Astrocyte (in vitro differentiated cells and primary cell): ENCODE measurements around the gene RAPGEF5. TPM values are rescaled to one million over a fixed set of nuclear protein-coding genes. Genes with fewer than 3 reads are reported as not detected.

Experiments
- DNase-seq: peaks from one replicate; pipeline ENCODE4 v3.0.0-alpha.2; 2010; ENCODE audit warnings: low read depth
- FAIRE-seq: peaks from 2 replicates; lab custom pipeline; 2011; peaks lifted over from hg19 to GRCh38; lab: Jason Lieb, UNC
- H2AFZ ChIP-seq: 2 replicates; pipeline ENCODE4 v1.6.0; 2012; ENCODE audit warnings: low read depth, low read length, inconsistent platforms
- H3K27ac ChIP-seq: 2 replicates; pipeline ENCODE4 v1.5.1; 2011; ENCODE audit warnings: low read depth, low read length, inconsistent platforms
- H3K27me3 ChIP-seq: 2 replicates; pipeline ENCODE4 v1.6.0; 2011; ENCODE audit warnings: low read length, inconsistent platforms; ENCODE audit not compliant: insufficient read depth
- H3K36me3 ChIP-seq: 2 replicates; pipeline ENCODE4 v1.5.1; 2011; ENCODE audit warnings: low read length, inconsistent platforms; ENCODE audit not compliant: insufficient read depth
- H3K4me1 ChIP-seq: 2 replicates; pipeline ENCODE4 v1.5.1; 2011; ENCODE audit warnings: low read length, inconsistent platforms; ENCODE audit not compliant: insufficient read depth
- H3K4me2 ChIP-seq: 2 replicates; pipeline ENCODE4 v1.6.0; 2012; ENCODE audit warnings: low read length, inconsistent platforms
- H3K4me3 ChIP-seq: 2 replicates; pipeline ENCODE4 v1.5.1; 2011; ENCODE audit warnings: low read depth, mild to moderate bottlenecking, low read length, inconsistent platforms; ENCODE audit not compliant: insufficient read depth
- H3K79me2 ChIP-seq: 2 replicates; pipeline ENCODE4 v1.6.0; 2012; ENCODE audit warnings: mild to moderate bottlenecking, low read length, inconsistent platforms; ENCODE audit not compliant: insufficient read depth
- H3K9ac ChIP-seq: 2 replicates; pipeline ENCODE4 v1.6.0; 2012; ENCODE audit warnings: mild to moderate bottlenecking, low read length, inconsistent platforms
- H3K9me3 ChIP-seq: 2 replicates; pipeline ENCODE4 v1.5.1; 2012; ENCODE audit warnings: low read depth, mild to moderate bottlenecking, low read length, inconsistent platforms; ENCODE audit not compliant: insufficient read depth
- H4K20me1 ChIP-seq: 2 replicates; pipeline ENCODE4 v1.6.0; 2012; ENCODE audit warnings: low read length, inconsistent platforms; ENCODE audit not compliant: insufficient read depth
- H3K27ac Mint-ChIP-seq: one replicate; pipeline ENCODE4 v1.8.0; 2021; ENCODE audit warnings: mild to moderate bottlenecking, mixed read lengths; ENCODE audit not compliant: unreplicated experiment
- H3K27me3 Mint-ChIP-seq: one replicate; pipeline ENCODE4 v1.8.0; 2021; ENCODE audit warnings: low read depth, mixed read lengths; ENCODE audit not compliant: unreplicated experiment
- H3K36me3 Mint-ChIP-seq: one replicate; pipeline ENCODE4 v1.8.0; 2021; ENCODE audit warnings: low read depth, mixed read lengths; ENCODE audit not compliant: unreplicated experiment
- H3K4me1 Mint-ChIP-seq: one replicate; pipeline ENCODE4 v1.8.0; 2021; ENCODE audit warnings: low read depth, mixed read lengths; ENCODE audit not compliant: unreplicated experiment
- H3K4me3 Mint-ChIP-seq: one replicate; pipeline ENCODE4 v1.8.0; 2021; ENCODE audit warnings: mild to moderate bottlenecking, moderate library complexity, mixed read lengths; ENCODE audit not compliant: unreplicated experiment
- H3K9me3 Mint-ChIP-seq: one replicate; pipeline ENCODE4 v1.8.0; 2021; ENCODE audit warnings: mild to moderate bottlenecking, mixed read lengths; ENCODE audit not compliant: unreplicated experiment
- EZH2 ChIP-seq: IDR thresholded peaks from 2 replicates; pipeline ENCODE4 v1.6.1; 2012; ENCODE audit warnings: mild to moderate bottlenecking, low read length, inconsistent platforms; ENCODE audit not compliant: insufficient read depth
- total RNA-seq: library from RNA; stranded (reverse); gene quantifications from 2 replicates; pipeline ENCODE4 v1.2.1, GENCODE V29; 2021
- TF ChIP-seq, protein P1 (sequence below): IDR thresholded peaks from 2 replicates; pipeline ENCODE4 v1.5.1; 2011; ENCODE audit warnings: low read depth, mild to moderate bottlenecking, inconsistent platforms, low read length, moderate library complexity; ENCODE audit not compliant: insufficient read depth

The RAPGEF5 gene
- total RNA-seq, 1 donor from 2014 or later: 1.0 TPM

DNA sequence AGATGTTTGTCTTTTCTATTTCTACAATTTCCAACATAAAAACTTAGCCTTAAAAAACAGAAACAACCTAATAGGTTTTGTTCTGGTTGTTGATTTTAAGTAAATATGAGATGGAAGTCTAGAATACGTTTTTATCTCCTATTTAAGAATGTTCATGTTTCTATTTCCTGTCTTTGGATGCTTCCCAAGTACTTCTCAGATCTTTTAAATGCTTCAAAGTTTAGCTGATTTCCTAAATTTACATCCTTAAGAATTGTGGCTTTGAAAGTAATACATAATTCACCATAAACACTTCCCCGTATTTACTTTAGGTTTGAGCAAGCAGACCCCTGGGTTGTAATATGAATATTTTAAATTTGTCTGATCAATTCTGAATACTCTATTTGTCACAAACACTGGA, 70.5 kb downstream of the RAPGEF5 start:
- no peak overlapping the region for H3K27ac ChIP-seq
- Mint-ChIP-seq H3K27ac (no peak overlapping the region), H3K4me1 (no peaks in the 10 kb centered on the region), H3K4me3 (no peak overlapping the region), H3K27me3 (no peaks in the 10 kb centered on the region), H3K36me3 (no peaks in the 10 kb centered on the region), H3K9me3 (no peaks in the 10 kb centered on the region)
- H2AFZ ChIP-seq: no peak overlapping the region
- H3K36me3 ChIP-seq: no peaks in the 10 kb centered on the region
- H3K9me3 ChIP-seq: no peaks in the 10 kb centered on the region
- no peak for DNase-seq
- FAIRE-seq: no peak
- H3K4me1 ChIP-seq: no peaks in the 10 kb centered on the region
- H3K9ac ChIP-seq: no peak overlapping the region
- H3K4me3 ChIP-seq: no peak overlapping the region
- TF ChIP-seq EZH2: no peak
- TF ChIP-seq, protein P1, sequence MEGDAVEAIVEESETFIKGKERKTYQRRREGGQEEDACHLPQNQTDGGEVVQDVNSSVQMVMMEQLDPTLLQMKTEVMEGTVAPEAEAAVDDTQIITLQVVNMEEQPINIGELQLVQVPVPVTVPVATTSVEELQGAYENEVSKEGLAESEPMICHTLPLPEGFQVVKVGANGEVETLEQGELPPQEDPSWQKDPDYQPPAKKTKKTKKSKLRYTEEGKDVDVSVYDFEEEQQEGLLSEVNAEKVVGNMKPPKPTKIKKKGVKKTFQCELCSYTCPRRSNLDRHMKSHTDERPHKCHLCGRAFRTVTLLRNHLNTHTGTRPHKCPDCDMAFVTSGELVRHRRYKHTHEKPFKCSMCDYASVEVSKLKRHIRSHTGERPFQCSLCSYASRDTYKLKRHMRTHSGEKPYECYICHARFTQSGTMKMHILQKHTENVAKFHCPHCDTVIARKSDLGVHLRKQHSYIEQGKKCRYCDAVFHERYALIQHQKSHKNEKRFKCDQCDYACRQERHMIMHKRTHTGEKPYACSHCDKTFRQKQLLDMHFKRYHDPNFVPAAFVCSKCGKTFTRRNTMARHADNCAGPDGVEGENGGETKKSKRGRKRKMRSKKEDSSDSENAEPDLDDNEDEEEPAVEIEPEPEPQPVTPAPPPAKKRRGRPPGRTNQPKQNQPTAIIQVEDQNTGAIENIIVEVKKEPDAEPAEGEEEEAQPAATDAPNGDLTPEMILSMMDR: no peak
- H3K27me3 ChIP-seq: no peaks in the 10 kb centered on the region
- no peaks in the 10 kb centered on the region for H4K20me1 ChIP-seq
- no peak overlapping the region for H3K4me2 ChIP-seq
- H3K79me2 ChIP-seq: no peaks in the 10 kb centered on the region

DNA sequence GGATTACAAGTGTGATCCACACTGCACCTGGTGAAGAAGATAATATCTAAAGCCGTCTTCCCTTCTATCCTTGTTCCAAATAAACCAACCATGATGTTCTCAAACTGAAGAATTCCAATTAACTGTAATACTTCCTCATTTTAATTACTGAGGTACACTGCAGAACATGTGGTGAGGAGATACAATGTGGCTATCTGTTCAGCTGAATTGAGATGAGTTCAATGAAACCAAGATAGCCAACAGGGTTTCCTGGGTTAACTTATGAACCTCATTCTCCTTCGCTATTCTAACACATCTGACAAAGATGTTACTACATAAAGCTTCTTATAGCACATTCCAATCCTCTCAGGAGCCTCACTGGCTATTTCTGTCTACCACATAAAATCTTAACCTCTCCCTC, 75.5 kb downstream of the RAPGEF5 start:
- no peak for FAIRE-seq
- no peak overlapping the region for H3K4me2 ChIP-seq
- H4K20me1 ChIP-seq: no peaks in the 10 kb centered on the region
- Mint-ChIP-seq H3K4me1 (no peaks in the 10 kb centered on the region), H3K4me3 (no peak overlapping the region), H3K27me3 (peaks cover 2% of the 10 kb centered on the region), H3K36me3 (no peaks in the 10 kb centered on the region), H3K27ac (no peak overlapping the region), H3K9me3 (peaks cover 2% of the 10 kb centered on the region)
- TF ChIP-seq EZH2: no peak
- TF ChIP-seq, protein P1: no peak
- H2AFZ ChIP-seq: no peak overlapping the region
- H3K9me3 ChIP-seq: no peaks in the 10 kb centered on the region
- no peak overlapping the region for H3K4me3 ChIP-seq
- no peaks in the 10 kb centered on the region for H3K79me2 ChIP-seq
- no peaks in the 10 kb centered on the region for H3K27me3 ChIP-seq
- H3K27ac ChIP-seq: no peak overlapping the region
- no peaks in the 10 kb centered on the region for H3K36me3 ChIP-seq
- H3K9ac ChIP-seq: no peak overlapping the region
- no peaks in the 10 kb centered on the region for H3K4me1 ChIP-seq
- no peak for DNase-seq

DNA sequence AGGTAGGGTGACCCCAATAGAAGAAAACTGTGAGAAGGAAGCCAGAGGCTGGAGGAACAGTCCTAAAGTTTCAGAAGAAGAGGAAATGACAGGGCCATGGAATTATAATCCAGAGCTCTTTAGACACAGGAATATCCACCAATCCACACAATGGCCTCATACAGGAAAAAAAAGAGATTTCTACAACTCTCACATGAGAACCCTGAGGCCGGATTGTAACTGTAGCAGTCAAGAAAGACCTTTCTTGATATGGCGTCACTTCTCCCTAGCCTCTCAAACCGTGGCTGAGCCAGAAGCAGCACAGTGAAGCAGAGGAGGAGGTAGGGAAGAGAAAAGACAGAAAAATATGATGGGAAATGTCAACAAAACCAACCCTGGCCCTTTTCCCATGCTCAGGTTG, 76.9 kb downstream of the RAPGEF5 start:
- H3K9ac ChIP-seq: no peak overlapping the region
- Mint-ChIP-seq H3K27ac (no peak overlapping the region), H3K9me3 (peaks cover 2% of the 10 kb centered on the region), H3K36me3 (no peaks in the 10 kb centered on the region), H3K4me1 (no peaks in the 10 kb centered on the region), H3K4me3 (no peak overlapping the region), H3K27me3 (peaks cover 2% of the 10 kb centered on the region)
- H2AFZ ChIP-seq: no peak overlapping the region
- no peak for TF ChIP-seq EZH2
- TF ChIP-seq, protein P1: no peak
- no peak for DNase-seq
- H3K9me3 ChIP-seq: no peaks in the 10 kb centered on the region
- H3K4me3 ChIP-seq: no peak overlapping the region
- no peaks in the 10 kb centered on the region for H4K20me1 ChIP-seq
- H3K36me3 ChIP-seq: no peaks in the 10 kb centered on the region
- H3K27ac ChIP-seq: no peak overlapping the region
- no peaks in the 10 kb centered on the region for H3K79me2 ChIP-seq
- H3K4me2 ChIP-seq: no peak overlapping the region
- no peak for FAIRE-seq
- no peaks in the 10 kb centered on the region for H3K27me3 ChIP-seq
- no peaks in the 10 kb centered on the region for H3K4me1 ChIP-seq
